Stimulated activated CD4-positive, alpha-beta T cell treated with anti-CD3 and anti-CD28 coated beads, Interleukin-2, amount 100 ng/mL, for 48 hours (primary cell): Measurements from ENCODE around the gene ASTN1.
A peak's percentile ranks its signal among the peaks of the same experiment; 100 is the strongest.

ENCODE experiments used
- DNase-seq, 2 donors: peaks; one replicate each; pipeline ENCODE4 v3.0.0-alpha.2; 2020

The ASTN1 gene

DNA sequence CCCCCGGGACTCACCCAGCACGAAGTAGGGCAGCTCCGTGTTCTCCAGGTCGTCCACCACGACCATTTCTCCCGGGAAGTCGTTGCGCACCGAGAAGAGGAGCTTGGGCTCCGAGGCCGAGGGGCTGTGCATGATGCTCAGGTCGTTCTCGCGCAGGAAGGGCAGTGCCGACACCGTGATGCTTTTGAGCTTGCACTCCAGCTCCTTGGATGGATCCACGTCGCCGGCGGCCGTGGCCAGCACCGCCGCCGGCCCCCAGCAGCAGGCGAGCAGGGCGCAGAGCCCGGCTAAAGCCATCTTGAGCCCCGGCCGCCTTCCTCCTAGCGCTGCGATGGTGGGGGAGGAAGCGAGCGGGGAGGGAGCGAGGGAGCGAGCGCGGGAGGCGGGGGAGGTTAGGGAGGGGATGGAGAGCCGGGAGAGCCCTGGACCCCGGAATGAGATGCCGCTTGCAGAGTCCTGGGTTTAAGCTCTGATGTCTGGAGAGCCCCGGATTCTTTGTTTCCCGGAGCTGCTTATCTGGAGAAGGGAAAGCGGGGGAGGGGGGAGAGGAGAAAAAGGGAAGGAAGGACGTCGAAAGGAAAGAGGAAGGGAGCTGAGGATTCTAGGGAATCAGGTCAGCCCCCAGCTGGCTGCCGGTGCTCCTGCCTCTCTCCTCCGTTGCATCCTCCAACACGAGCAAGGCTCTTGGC lies at the start of gene ASTN1:
ASTN1 (minus strand) TSS at position 333 of the 689 bp plus-strand sequence; CDS start at position 297, 36 bp downstream.
- no peak for DNase-seq

DNA sequence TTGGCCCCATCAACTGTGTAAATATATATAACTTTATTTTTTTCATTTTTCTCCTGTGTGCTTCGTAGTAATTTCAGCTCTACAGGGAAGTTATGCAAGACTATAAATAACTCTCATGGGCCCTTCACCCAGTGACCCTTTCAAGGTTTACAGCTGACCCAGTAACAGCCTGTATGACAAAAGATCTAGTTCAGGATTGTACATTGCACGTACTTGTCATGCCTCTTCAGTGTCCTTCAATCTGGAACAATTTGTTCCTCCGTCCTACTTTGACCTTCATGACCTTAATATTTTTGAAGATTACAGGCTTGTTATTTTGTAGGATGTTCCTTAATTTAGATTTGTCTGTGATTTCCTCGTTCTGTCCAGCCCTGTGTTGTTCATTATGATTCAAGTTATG lies 46.7 kb upstream of the ASTN1 start:
- no peak for DNase-seq

DNA sequence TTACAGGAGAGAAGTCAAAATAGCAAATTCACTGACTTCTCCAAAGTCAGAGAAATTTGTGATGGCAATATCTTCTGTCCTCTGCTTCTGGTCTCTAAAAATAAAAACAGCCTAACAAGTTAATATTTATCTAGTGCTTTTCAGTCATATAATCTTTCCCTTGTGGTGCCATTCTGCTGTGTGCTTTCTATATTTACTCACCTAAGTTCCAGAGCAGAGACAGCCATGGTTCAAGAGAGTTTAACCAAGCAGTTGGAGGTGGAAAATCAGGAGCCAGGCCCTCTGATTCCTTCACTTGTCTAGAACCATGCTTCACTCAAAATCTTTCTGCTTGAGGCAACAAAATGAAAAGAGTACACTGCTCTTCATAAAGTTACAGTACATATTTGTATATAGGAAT lies 45.6 kb upstream of the ASTN1 start:
- DNase-seq: no peak

DNA sequence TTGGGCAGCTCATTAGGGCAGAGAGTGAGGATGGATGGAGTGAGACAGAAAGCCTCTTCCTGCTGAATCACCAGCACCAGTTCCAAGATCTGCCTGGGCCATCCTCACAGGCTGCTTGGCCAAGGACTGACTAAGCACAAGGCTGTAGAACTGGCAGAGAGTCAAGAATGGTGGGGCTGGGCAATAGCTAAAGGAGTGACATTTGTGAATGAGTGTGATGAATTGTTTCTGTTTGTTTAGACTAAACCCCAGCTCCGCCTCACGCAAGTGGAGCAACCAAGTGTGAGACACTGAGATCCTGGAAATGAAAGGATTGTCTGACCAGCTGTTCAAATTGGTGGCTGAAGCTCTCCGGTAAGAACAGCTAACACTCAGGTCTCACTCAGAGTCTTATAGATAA lies 44.8 kb upstream of the ASTN1 start:
- no peak for DNase-seq

DNA sequence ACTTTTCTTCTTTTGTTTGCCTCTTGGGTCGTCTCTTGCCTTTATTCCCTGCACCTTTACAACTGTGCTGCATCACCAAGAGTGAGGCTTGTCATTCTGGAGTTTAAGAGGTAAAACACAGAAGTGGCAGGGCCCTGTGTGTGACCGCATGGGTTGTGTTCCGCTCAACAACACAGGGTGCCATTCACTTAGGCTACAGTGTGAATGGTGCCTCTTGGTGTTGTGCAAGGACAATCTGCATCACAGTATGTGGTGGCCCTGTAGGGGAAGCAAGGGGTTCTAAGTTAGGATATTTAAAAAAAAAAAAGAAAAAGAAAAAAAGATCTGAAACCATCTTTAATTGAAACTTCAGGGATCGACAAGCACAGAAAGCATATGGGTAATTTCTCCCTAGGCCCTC lies 44.4 kb upstream of the ASTN1 start:
- DNase-seq: no peak

DNA sequence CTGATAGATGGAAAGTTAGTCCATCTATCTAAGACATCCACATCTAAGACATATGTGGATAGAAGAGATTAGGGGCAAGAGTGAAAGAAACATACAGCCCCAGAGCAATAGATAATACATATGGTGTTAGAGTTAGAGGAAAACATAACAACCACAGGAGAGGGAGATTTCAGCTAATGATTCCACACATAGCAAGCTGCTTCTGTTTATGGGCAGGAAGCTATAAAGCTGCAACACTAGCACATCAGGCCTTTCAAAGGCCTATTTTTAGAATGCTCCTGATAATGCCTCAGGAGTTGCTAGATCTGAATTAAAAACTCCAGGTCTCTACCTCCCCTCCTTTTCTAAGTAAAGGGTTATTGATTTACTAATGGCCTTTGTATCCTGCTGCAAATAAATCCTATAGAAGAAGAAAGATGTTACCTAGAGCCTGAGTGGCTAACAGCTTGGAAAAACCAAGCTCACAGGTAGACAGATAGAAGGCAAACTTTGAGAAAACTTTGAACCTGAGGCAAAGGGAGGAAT lies 42.4 kb upstream of the ASTN1 start:
- DNase-seq: no peak

DNA sequence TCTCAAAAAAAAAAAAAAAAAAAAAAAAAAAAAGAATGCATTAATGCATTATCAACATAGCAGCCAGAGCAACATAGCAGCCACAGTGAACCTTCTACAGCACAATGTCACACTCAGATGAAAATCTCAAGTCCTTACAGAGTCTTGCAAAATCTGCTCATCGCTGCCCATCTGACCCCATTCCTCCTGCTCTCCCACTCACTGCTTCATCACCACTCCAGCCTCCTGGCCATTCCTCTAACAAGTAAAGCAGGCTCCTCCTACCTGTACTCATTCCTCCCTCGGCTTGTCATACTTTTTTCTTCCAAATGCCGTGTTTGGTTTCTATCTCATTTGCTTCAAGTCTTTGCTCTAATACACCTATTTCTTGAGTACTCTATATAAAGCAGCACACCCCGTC lies 35.8 kb upstream of the ASTN1 start:
- no peak for DNase-seq

DNA sequence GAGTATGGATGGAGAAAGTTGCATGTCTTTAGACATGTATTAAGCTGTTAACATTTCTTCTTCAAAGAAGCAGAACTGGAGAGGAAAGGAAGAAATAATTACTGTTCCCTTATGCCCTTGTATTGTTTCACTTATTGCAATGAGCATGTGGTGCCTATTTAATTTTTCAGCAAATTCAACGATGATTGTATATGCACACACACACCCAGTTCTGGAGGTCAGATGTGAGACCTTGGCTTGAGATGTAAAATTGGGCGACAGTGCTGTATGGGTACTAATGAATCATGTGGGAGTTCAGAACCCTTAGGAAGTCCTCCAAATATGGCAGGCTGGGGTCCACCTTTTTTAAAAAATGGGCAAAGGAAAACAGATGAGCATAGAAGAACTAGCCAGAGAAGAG lies 33.7 kb upstream of the ASTN1 start:
- DNase-seq: no peak

DNA sequence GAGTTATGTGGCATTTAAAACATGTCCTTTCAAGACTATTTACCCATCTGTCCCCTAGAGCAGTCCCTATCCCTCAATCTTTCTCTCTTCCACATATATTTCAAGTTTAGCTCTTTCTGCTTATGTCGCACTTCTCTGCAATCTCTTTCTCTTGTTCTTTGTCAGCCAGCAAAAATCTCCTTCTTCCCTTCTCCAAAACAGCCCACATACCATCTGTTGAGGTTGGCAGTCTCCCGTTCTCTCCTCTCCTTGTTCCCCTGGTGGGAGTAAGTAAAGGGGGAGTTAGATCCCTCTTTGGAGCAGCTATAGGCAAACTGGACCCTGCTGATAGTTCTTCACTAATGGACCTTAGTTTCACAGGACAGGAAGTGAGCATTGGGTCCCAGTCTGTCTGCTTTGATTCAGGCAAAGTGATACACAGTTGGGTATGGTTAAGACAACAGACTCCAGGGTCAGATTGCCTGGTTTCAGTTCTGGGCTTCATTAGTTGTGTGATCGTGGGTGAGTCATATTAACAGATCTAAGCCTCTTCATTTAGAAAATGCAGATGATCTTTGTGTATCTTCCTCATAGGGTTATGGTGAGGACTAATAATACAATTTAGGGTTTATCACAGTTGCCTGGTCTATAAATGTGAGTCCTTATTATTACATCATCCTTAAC lies 25.9 kb upstream of the ASTN1 start:
- DNase-seq: no peak

DNA sequence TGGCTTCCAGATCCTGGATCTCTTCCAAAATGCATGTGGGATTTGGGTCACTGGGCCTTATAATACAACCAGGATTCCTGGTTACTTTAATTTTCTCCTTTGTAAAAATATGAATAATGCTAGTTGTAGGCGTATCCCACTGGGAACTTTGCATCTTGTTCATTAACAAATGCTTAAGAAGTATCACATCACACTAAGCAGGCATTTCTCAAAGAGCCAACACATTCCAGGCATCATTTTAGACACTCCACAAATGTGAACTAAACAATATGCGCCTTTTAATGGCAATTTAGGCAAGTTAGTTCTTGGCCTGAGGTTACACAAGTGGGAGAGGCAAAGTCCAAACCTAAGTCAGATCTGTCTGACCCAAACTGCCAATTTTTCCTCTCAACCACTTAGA lies 22.1 kb upstream of the ASTN1 start:
- no peak for DNase-seq

DNA sequence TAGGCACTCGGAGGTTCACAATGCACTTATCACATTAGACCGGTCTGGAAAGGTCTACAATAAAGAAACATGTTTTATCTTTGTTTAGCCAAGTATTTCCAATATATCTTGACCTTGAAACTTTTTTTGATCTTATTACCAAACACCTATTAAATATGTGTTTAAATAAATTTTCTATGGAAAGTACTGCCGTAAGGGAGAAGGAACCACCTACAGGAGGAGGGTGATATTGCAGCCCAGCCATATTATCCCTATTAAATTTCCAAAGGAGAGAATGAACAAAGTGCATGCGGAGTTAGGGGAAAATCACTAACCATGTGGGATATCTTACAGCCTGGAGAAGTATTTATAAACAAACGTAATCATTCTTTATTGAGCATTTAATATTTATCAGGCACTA lies 20.7 kb upstream of the ASTN1 start:
- no peak for DNase-seq

DNA sequence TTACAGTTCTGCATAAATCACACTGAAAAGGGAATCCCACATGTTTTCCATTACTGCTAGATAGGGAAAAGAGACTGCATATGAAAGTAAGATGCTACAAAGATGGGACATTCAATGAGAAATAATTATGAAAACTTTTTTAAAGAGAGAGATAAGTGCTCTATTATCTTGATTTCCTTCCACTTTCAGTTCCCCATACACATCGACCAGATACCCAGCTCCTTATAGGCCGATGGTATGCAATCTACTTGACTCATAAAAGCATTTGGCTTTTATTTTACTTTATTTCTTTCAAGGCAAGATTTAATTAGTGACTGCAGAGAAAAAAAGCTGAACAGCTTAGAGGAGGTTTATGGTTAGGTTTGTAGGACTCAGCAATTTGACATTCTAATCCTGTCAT lies 19.3 kb upstream of the ASTN1 start:
- DNase-seq: no peak

DNA sequence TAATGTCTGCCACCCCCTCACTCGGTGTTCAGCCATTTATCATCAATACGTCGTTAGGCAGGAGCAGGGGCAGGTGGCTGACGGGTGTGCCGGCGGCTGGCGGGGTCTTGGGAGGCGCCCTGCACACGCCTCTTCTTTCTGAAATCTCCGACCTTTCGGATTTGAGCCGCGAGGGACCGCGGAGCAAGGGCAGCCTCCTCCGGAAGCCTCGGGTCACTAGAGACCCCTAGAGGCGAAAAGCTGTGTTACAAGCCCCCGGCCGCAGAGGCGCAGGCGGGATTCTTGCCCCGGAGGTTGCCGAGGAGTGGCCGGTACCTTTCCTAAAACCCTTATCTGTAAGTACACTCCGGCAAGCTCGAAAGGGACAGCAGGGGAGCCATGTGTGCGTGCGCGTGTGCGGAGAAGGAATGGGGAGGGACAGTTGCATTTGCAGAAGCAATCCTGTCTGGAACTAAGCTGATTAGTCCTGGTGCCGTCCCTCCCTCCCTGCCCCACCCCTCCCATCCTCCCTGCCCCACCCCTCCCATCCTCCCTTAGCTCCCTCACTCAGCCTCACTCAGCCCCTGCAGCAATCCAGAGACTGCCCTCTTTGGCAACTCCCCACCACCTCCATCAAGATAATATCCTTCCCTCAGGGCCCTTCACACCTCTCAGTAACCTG lies 17.2 kb upstream of the ASTN1 start:
- peak; percentile 33 to 38 for DNase-seq

DNA sequence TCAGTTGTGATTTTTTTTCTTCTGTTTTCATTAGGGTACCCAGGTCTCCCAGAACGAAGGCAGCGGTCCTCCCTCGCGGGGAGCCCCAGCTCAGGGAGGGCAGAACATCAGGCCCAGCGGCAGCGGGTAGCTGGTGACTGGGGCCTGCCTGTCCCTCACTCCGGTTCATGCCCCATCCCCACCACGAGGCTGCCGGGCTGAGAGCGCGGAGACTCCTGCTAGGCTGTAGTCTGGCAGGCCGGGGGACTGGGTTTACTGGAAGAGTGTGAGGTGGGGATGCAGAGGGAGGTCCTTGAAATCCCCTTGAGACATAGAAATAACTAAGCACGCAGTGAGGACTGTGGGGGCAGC lies 16.7 kb upstream of the ASTN1 start:
- DNase-seq: no peak

DNA sequence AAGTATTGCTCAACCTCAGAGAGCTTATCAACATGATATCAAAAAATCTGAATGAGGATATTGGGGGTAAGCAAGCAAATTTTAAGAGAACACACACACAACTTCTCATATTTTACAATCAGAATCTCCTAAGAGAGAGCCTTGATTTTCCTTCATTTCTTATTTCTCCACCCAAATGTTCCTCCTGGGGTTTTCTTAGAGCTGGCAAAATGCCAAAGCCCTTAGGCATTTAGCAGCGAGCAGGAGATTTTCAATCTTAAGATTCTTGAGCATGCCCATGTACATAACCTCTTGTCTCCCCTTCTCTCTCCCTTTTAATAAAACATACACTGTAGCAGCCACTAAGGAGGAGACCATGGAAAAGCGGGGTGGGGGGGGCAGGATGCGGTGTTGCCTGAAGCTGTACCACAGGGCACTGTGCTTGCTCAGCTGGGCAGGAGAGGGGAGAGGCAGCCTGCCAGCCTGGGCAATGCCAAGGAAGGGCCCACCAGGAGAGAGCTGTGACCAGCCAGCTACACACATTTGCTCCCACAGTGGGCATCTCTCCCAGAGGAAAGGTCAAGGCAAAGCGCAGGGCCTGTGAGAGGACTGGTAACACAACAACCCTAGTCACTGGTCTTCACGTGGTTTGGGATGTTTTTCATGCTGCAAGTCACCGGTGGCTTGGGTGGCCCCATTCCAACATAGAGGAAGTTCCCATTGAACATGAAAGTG lies 10.6 kb upstream of the ASTN1 start:
- DNase-seq: no peak

DNA sequence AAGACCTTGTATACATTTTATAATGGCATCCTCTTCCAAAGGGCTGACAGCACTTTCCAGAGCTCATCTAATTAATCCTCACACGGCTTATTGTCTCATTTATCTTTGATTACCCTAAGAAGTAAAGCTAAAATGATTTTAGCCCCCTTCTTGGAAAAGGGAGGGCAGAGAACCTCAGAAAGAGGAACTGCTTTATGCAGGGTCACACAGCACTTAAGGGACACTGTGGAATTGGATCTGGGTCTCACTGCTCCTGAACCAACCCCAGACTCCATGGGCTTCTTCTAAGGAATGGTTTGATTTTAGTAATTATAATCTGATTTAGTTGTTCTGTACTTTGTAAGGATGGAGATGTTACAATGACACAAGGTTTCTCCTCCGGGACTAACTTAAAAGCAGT lies 9.5 kb upstream of the ASTN1 start:
- no peak for DNase-seq

DNA sequence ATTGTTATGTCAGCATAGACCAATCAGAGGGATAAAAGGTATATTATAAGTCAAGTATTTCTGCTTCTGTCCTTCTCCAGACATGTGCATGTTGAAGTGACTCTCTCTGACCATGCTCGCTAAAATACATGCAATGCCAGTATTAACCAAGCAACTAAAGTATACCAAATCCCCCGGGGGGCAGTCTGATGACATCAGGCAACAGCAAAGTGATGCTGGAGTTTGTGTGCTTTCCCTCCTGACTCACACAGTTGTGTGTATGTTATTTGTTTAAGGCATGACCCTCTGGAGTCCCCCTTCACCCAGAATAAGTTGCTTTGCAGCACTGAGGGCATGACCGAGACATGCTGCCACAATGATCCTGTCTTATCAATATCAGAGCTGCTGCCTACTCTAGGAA lies 8.4 kb upstream of the ASTN1 start:
- no peak for DNase-seq

DNA sequence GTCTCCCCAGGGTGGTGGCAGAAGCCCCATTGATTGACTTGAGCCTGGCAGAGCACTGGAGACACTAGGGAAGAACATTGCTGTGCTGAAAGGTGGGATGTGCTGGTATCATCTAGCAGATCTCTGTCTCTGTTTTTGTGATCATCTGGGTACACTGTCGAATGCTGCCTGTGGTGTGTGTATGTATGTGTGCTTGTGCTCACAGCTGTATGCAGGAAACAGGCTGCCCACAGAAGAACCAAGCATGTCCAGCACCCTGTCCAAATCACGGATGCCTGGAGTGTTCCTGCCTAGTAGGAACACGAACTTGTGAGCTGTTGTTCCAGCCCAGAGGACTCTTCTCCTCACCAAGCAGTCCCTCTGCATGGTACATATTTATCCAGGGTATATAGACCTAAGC lies 7.8 kb upstream of the ASTN1 start:
- DNase-seq: no peak

DNA sequence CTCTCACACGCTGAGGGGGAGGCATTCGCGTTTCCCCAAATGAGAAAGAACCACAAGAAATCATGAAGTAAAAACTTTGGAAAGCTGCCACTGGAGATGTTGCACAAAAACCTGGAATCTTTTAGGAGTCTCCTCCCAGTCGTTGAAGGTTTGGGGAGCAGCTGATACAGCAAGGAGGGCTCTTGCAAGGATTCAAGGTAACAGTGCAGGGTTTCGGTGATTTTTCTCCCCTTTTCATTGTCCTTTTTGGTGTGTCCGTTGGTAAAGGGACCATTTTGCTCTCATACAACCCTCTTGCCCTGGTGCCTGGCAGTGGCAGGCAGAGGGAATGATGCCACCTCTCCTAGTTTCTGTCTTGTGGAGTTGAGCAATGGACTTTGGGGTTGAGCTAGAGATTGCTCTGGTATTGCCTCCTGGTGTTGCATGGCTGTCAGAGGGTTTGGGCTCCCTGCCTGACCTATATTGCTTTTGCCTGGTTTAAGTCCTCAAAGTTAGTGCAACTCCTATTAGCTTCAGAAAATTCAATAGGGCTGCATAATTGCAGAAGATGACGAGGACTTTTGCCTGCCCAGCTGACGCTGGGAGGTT lies 7.1 kb upstream of the ASTN1 start:
- no peak for DNase-seq

DNA sequence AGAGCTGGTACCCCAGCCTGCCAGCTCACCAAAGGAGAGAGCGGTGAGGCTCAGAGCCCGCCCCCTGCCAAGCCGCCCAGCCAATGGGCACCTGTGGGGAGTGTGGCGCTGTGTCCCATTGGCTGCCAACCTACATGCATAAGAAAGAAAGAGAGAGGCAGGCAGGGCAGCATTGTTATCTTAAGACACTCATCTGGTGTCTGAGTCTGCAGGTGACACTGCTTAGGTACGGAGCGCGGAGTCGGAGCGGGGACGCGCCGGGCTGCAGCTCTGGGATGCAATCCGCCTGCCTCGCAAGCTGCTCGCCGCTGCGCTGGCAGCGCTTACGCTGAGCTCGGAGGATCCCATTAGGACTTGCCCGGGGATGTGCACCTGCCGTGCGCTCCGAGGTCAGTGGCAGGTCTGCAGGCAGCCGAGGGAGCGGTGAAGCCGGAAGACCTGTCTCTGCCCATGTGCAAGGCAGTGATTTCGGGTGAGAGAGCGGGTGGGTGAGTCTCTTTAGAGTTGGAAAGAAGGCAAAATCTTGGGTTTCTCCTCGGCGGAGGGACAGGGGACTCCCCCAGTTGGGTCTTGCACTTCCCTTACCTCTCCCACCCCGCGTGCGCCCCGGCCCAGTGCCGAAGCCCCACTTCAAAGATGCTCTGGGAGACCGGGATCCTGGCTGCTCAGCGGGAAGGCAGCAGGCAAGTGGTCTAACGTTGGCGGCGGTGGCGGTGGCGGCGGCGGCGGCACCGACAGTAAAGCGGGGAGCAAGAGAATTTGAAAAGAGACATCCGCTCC lies 6.4 kb upstream of the ASTN1 start, which contains the start of gene BRINP2:
BRINP2 (plus strand) TSS at position 203 of the 780 bp plus-strand sequence. CDS start 58,919 bp downstream, outside the sequence.
- DNase-seq: no peak

DNA sequence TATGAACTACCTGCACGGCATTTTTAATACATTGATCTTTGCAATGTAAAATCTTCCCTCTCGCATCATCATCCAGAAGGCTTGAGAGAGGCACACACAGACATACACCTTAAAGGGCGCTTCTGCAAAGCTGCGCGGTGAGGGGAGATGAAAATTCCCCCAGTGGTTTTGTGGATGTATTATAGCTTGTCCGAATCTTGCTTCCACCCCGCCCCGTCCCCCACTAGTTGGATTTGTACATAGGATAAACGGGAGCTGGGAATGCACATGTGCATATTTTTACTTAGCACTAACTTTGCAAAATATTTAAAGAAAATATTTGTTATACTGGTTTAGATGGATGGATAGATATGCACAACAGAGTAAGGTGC lies 542 bp upstream of the ASTN1 start:
- no peak for DNase-seq

DNA sequence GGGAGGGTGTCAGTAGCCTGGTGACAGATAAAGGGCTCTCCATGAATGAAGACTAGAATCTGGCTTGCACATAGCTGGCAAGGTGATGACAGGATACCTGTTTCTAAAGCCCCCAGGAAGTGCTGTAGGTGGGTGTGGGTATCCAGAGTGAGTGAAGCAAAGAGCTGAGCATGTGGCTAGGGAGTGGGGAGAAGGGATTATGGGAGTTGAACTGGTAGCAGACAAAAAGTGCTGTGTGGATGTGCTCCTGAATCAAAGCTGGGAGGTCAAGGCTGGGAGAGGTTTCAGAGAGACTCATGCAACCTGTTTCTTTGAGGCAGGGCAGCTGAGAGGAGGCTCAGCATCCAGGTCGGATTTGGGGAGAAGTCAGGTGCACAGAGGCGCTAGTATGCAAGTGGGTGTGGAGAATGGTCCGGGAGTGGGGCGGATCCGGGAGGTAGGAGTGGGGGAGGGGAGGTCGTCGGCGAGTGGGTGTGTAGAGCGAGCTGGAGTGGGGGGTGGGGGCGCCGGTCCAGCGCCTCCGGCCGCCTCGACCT lies 600 bp downstream of the ASTN1 start:
- no peak for DNase-seq
